Measurements from ENCODE around the gene NFKB1. TPM values are rescaled to one million over a fixed set of nuclear protein-coding genes. Genes with fewer than 3 reads are reported as not detected.

Gene NFKB1
- total and polyA plus RNA-seq, 10 of the 15 experiments (the other 5 are each of a cell fraction or from before 2014, with no cell fraction given), result 8.7 to 110 (median 57.3) TPM

- Histone ChIP-seq H4K20me1 (ENCODE audit: control insufficient read depth, insufficient read depth) (no peaks in the 10 kb centered on the region), H2AFZ (ENCODE audit: control insufficient read depth, low read depth, low read length) (no peak overlapping the region), H3K9me3 (replicated peaks; ENCODE audit: control insufficient read depth, insufficient read depth, low read length) (no peaks in the 10 kb centered on the region; the same call in 2 of the 3 replicates), H3K27me3 (replicated peaks in 1 of 2; ENCODE audit: control insufficient read depth in 2 of 2, insufficient read depth in 2 of 2, low read length in 1 of 2) (no peaks in the 10 kb centered on the region), H3K9ac (ENCODE audit: control insufficient read depth, insufficient read depth, low read length) (no peak overlapping the region), H3K27ac (ENCODE audit: control insufficient read depth, insufficient read depth) (no peak overlapping the region), H3K36me3 (ENCODE audit: control insufficient read depth in 2 of 2, insufficient read depth in 2 of 2, low read length in 1 of 2) (peaks cover 9 to 27% of the 10 kb centered on the region in 2 experiments), H3K4me2 (ENCODE audit: control insufficient read depth, insufficient read depth) (no peak overlapping the region), H3K4me3 (no peak overlapping the region), H3K4me1 (ENCODE audit: control insufficient read depth, insufficient read depth, low read length) (peaks cover 45% of the 10 kb centered on the region), H3K79me2 (ENCODE audit: control insufficient read depth, insufficient read depth, low read length) (peaks cover 55% of the 10 kb centered on the region)
- 95% methylated on average over 2 of the region's 2 CpGs for WGBS (ENCODE audit: insufficient coverage, insufficient replicate concordance, low lambda C conversion rate, missing lambda C conversion rate)
- FAIRE-seq (no peak), DNase-seq (ENCODE audit: low read depth, low spot score) (no peak), ATAC-seq (no peak)
- in situ Hi-C loops (cut with MboI), result no loop called here
- no TSS peak for BruUV-seq (replicated peaks)
- TF ChIP-seq RELA (IDR thresholded peaks at IDR 0.05; ENCODE audit: borderline replicate concordance, partially characterized antibody) (no peak), IRF3 (IDR thresholded peaks at IDR 0.05) (no peak), STAT3 (IDR thresholded peaks at IDR 0.05; ENCODE audit: low read depth, low read length) (no peak), PRDM15 (CRISPR knock-in tag; IDR thresholded peaks at IDR 0.05) (no peak), SRF (IDR thresholded peaks at IDR 0.05; ENCODE audit: low read depth in 2 of 2, low read length in 2 of 2) (no peak), NR2C2 (IDR thresholded peaks at IDR 0.05; ENCODE audit: borderline replicate concordance, control insufficient read depth, insufficient read length, low read depth) (no peak), JUNB (IDR thresholded peaks at IDR 0.05) (no peak), USF1 (IDR thresholded peaks at IDR 0.05; ENCODE audit: borderline replicate concordance, extremely low read length, insufficient read depth, low read depth, low read length) (no peak), ZNF274 (IDR thresholded peaks at IDR 0.05; ENCODE audit: insufficient read depth, insufficient read length) (no peak), SIX5 (IDR thresholded peaks at IDR 0.05; ENCODE audit: low read depth, low read length, severe bottlenecking) (no peak)
- RAD21 ChIA-PET (ENCODE audit: unreplicated experiment), result interaction anchor here (0.7 to 1.0 kb wide), 2 partner anchors 11 to 41 kb away, joined by 3 read pairs; no protein-coding TSS in a partner anchor
- POLR2A ChIA-PET, result interaction anchor here (0.9 to 5.0 kb wide), 4 partner anchors 14 to 48 kb away, joined by 3 to 52 read pairs (median 9); no protein-coding TSS in a partner anchor
- intact Hi-C loops (cut with micrococcal nuclease; ENCODE audit: unreplicated experiment), result no loop called here
- SMC1A ChIA-PET (ENCODE audit: uncharacterized antibody, unreplicated experiment), result interaction anchor here (1.2 to 9.5 kb wide), 7 partner anchors 11 to 100 kb away, joined by 3 to 81 read pairs (median 22); no protein-coding TSS in a partner anchor
- CTCF ChIA-PET, result interaction anchor here (1.1 to 4.2 kb wide), 5 partner anchors 8 to 36 kb away, joined by 3 to 25 read pairs (median 6); no protein-coding TSS in a partner anchor
These were observed 46.8 kb downstream of the NFKB1 start for GRCh38 chr4:102547973-102548372.
